ENCODE results near the gene HECTD3. TPM values are rescaled to one million over a fixed set of nuclear protein-coding genes. Genes with fewer than 3 reads are reported as not detected.
"Not testable (repeated sequence)": the region's sequence is repeated elsewhere in the genome, so short reads cannot be mapped to it uniquely, and the experiment has no call there.

HECTD3 gene
- total and polyA plus RNA-seq, 2 experiments from 2014 or later = 27.6 to 39.1 TPM

GRCh38 chr1:44970317-44970716 lies 40.8 kb downstream of the HECTD3 start:
- Histone ChIP-seq H3K4me3 (no peak overlapping the region), H3K36me3 (replicated peaks; ENCODE audit: insufficient read depth, low read depth) (no peaks in the 10 kb centered on the region), H3K4me1 (ENCODE audit: insufficient read depth) (no peaks in the 10 kb centered on the region), H3K9me2 (replicated peaks; ENCODE audit: insufficient read depth) (no peaks in the 10 kb centered on the region), H3K27me3 (no peaks in the 10 kb centered on the region), H3K9me3 (ENCODE audit: low read depth) (no peaks in the 10 kb centered on the region), H3K79me2 (no peaks in the 10 kb centered on the region), H2AFZ (no peak overlapping the region), H3K27ac (no peak overlapping the region), H4K20me1 (ENCODE audit: insufficient read depth, poor library complexity, severe bottlenecking) (no peaks in the 10 kb centered on the region), H3K4me2 (no peak overlapping the region)
- 24% methylated on average over 4 of the region's 4 CpGs for WGBS (ENCODE audit: low lambda C conversion rate, missing lambda C conversion rate)
- no peak for DNase-seq (ENCODE audit: low spot score)
- no peak for TF ChIP-seq EZH2phosphoT487 (IDR thresholded peaks at IDR 0.05; ENCODE audit: low read depth, severe bottlenecking, unreplicated experiment)
- no peak for TF ChIP-seq EZH2 (IDR thresholded peaks at IDR 0.05; ENCODE audit: borderline replicate concordance)
- TF ChIP-seq, protein P1, sequence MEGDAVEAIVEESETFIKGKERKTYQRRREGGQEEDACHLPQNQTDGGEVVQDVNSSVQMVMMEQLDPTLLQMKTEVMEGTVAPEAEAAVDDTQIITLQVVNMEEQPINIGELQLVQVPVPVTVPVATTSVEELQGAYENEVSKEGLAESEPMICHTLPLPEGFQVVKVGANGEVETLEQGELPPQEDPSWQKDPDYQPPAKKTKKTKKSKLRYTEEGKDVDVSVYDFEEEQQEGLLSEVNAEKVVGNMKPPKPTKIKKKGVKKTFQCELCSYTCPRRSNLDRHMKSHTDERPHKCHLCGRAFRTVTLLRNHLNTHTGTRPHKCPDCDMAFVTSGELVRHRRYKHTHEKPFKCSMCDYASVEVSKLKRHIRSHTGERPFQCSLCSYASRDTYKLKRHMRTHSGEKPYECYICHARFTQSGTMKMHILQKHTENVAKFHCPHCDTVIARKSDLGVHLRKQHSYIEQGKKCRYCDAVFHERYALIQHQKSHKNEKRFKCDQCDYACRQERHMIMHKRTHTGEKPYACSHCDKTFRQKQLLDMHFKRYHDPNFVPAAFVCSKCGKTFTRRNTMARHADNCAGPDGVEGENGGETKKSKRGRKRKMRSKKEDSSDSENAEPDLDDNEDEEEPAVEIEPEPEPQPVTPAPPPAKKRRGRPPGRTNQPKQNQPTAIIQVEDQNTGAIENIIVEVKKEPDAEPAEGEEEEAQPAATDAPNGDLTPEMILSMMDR (IDR thresholded peaks at IDR 0.05; ENCODE audit: poor library complexity) = no peak

DNA sequence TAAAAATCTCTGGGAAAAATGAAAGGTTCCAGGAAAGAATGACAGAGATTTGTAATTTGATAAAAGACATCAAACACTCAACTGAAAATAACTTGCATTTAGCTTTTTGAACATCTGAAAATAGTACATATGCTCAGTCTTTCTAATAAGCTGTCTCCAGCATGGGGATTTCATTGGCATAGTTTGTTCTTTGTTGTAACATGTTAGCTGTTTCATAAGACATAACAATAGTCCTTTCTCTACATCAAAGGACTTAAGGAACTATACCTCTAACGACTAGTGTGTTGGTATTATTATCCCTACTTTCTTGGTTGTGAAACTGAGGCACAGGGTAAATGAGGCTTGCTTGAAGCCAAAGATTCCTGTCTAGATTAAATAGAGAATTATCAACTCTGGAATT lies 46.7 kb downstream of the HECTD3 start:
- H3K27me3 ChIP-seq = no peaks in the 10 kb centered on the region
- TF ChIP-seq, protein P1 (IDR thresholded peaks at IDR 0.05; ENCODE audit: poor library complexity) = no peak
- no peak for TF ChIP-seq EZH2phosphoT487 (IDR thresholded peaks at IDR 0.05; ENCODE audit: low read depth, severe bottlenecking, unreplicated experiment)
- H3K27ac ChIP-seq = no peak overlapping the region
- WGBS (ENCODE audit: low lambda C conversion rate, missing lambda C conversion rate) = 80% methylated on average over 1 of the region's 1 CpG
- no peaks in the 10 kb centered on the region for H3K9me3 ChIP-seq (ENCODE audit: low read depth)
- DNase-seq (ENCODE audit: low spot score) = no peak
- H3K4me2 ChIP-seq = no peak overlapping the region
- no peaks in the 10 kb centered on the region for H3K79me2 ChIP-seq
- H3K4me3 ChIP-seq = no peak overlapping the region
- no peaks in the 10 kb centered on the region for H3K4me1 ChIP-seq (ENCODE audit: insufficient read depth)
- H2AFZ ChIP-seq = no peak overlapping the region
- no peaks in the 10 kb centered on the region for H3K36me3 ChIP-seq (replicated peaks; ENCODE audit: insufficient read depth, low read depth)
- no peaks in the 10 kb centered on the region for H4K20me1 ChIP-seq (ENCODE audit: insufficient read depth, poor library complexity, severe bottlenecking)
- no peaks in the 10 kb centered on the region for H3K9me2 ChIP-seq (replicated peaks; ENCODE audit: insufficient read depth)

- Histone ChIP-seq H3K4me2 (no peak overlapping the region), H3K9me3 (ENCODE audit: low read depth) (no peaks in the 10 kb centered on the region), H3K9me2 (replicated peaks; ENCODE audit: insufficient read depth) (no peaks in the 10 kb centered on the region), H3K79me2 (no peaks in the 10 kb centered on the region), H3K27me3 (no peaks in the 10 kb centered on the region), H2AFZ (no peak overlapping the region), H3K36me3 (replicated peaks; ENCODE audit: insufficient read depth, low read depth) (no peaks in the 10 kb centered on the region), H4K20me1 (ENCODE audit: insufficient read depth, poor library complexity, severe bottlenecking) (no peaks in the 10 kb centered on the region), H3K4me1 (ENCODE audit: insufficient read depth) (no peaks in the 10 kb centered on the region), H3K27ac (no peak overlapping the region), H3K4me3 (no peak overlapping the region)
- no peak for DNase-seq (ENCODE audit: low spot score)
- no peak for TF ChIP-seq EZH2 (IDR thresholded peaks at IDR 0.05; ENCODE audit: borderline replicate concordance)
- 91% methylated on average over 3 of the region's 3 CpGs for WGBS (ENCODE audit: low lambda C conversion rate, missing lambda C conversion rate)
Measured at GRCh38 chr1:44962729-44963128, 48.4 kb downstream of the HECTD3 start.

DNA sequence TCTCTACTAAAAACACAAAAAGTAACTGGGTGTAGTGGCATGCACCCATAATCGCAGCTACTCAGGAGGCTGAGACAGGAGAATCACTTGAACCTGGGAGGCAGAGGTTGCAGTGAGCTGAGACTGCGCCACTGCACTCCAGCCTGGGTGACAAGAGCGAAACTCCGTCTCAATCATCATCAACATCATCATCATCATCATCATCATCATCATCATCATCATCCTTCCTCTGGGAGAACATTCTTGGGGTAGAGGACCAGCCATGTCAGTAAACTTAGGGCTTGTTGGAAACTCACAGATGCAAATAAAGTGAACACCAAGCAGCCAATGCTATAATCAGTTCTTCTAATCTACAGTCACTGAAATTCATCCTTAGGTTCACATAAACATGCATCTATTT lies 49.1 kb downstream of the HECTD3 start:
- 100% methylated on average over 4 of the region's 4 CpGs for WGBS (ENCODE audit: low lambda C conversion rate, missing lambda C conversion rate)

DNA sequence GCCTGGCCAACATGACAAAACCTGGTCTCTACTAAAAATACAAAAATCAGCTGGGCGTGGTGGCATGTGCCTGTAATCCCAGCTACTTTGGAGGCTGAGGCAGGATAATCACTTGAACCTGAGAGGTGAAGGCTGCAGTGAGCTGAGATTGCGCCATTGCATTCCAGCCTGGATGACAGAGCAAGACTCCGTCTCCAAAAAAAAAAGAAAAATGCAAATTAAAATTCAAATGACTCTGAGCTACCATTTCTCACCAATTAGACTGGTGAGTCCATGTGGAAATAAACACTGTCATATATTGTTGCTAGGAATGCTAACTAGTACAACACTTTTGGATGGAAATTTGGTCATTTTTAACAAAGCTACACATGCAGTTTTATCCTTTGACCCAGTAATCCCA lies 53.6 kb downstream of the HECTD3 start:
- not testable (repeated sequence) for H3K79me2 ChIP-seq; H3K4me2 ChIP-seq; H3K9me2 ChIP-seq (replicated peaks; ENCODE audit: insufficient read depth); H2AFZ ChIP-seq; H3K4me1 ChIP-seq (ENCODE audit: insufficient read depth); H3K27me3 ChIP-seq; H4K20me1 ChIP-seq (ENCODE audit: insufficient read depth, poor library complexity, severe bottlenecking); H3K27ac ChIP-seq; H3K36me3 ChIP-seq (replicated peaks; ENCODE audit: insufficient read depth, low read depth); H3K9me3 ChIP-seq (ENCODE audit: low read depth); H3K4me3 ChIP-seq; DNase-seq (ENCODE audit: low spot score)
- WGBS (ENCODE audit: low lambda C conversion rate, missing lambda C conversion rate) = 88% methylated on average over 3 of the region's 3 CpGs

More for the DNA sequence above, 49.1 kb downstream of the HECTD3 start:
- H3K27me3 ChIP-seq; H3K9me3 ChIP-seq (ENCODE audit: low read depth); H3K4me2 ChIP-seq; H3K4me1 ChIP-seq (ENCODE audit: insufficient read depth); H3K27ac ChIP-seq; H3K4me3 ChIP-seq; H3K36me3 ChIP-seq (replicated peaks; ENCODE audit: insufficient read depth, low read depth); H4K20me1 ChIP-seq (ENCODE audit: insufficient read depth, poor library complexity, severe bottlenecking); H3K79me2 ChIP-seq; H2AFZ ChIP-seq; DNase-seq (ENCODE audit: low spot score); H3K9me2 ChIP-seq (replicated peaks; ENCODE audit: insufficient read depth): not testable (repeated sequence)

DNA sequence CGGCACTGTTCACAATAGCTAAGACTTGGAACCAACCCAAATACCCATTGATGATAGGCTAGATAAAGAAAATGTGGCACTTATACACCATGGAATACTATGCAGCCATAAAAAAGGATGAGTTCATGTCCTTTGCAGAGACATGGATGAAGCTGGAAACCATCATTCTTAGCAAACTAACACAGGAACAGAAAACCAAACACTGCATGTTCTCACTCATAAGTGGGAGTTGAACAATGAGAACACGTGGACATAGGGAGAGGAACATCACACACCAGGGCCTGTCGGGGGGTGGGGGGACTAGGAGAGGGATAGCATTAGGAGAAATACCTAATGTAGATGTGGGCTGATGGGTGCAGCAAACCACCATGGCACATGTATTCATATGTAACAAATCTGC lies 55.0 kb downstream of the HECTD3 start:
- not testable (repeated sequence) for H3K36me3 ChIP-seq (replicated peaks; ENCODE audit: insufficient read depth, low read depth); H3K4me2 ChIP-seq; H4K20me1 ChIP-seq (ENCODE audit: insufficient read depth, poor library complexity, severe bottlenecking); H3K9me3 ChIP-seq (ENCODE audit: low read depth); H3K4me1 ChIP-seq (ENCODE audit: insufficient read depth); H2AFZ ChIP-seq; H3K4me3 ChIP-seq; DNase-seq (ENCODE audit: low spot score); H3K79me2 ChIP-seq; H3K27ac ChIP-seq; H3K27me3 ChIP-seq; H3K9me2 ChIP-seq (replicated peaks; ENCODE audit: insufficient read depth)
- 93% methylated on average over 3 of the region's 3 CpGs for WGBS (ENCODE audit: low lambda C conversion rate, missing lambda C conversion rate)
